Prostate gland (tissue), 2 donors: ENCODE results near the gene SRP54.

Experiments used
- POLR2AphosphoS5 ChIP-seq: sonication (generic); formaldehyde crosslinking; IDR thresholded peaks from one replicate; pipeline ENCODE4 v1.6.1; 2017; ENCODE audit warnings: antibody characterized with exemption
- TF ChIP-seq, protein P1 (sequence below), 4 experiments: fragments of 200-600 bp in 2 of 4; fragments of 450-650 bp in 2 of 4; sonication (generic) in 2 of 4; IDR thresholded peaks; 1 replicate in 3 of 4; 2 replicates in 1 of 4; pipeline ENCODE4 v1.5.1; 2016 to 2019; ENCODE audit warnings: antibody characterized with exemption in 4 of 4, mild to moderate bottlenecking in 2 of 4, moderate library complexity in 2 of 4

DNA sequence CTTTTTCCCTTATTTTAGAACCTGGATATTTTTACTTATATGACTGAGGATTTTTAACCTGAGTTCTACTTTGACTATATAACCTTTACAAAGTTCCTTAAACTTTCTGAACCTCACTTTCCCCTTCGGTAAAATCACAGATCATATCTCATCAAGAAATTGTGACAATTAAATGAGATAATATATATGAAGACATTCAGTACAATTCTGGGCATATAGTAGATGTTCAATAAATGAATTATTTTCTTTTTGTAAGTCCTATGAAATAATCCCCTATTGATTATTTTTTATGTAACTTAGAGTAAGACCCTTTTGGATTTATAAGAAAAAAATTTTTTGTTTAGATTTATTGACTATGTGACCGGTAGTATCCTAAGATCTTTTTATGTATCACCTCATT lies 45.6 kb downstream of the SRP54 start:
- TF ChIP-seq, protein P1, sequence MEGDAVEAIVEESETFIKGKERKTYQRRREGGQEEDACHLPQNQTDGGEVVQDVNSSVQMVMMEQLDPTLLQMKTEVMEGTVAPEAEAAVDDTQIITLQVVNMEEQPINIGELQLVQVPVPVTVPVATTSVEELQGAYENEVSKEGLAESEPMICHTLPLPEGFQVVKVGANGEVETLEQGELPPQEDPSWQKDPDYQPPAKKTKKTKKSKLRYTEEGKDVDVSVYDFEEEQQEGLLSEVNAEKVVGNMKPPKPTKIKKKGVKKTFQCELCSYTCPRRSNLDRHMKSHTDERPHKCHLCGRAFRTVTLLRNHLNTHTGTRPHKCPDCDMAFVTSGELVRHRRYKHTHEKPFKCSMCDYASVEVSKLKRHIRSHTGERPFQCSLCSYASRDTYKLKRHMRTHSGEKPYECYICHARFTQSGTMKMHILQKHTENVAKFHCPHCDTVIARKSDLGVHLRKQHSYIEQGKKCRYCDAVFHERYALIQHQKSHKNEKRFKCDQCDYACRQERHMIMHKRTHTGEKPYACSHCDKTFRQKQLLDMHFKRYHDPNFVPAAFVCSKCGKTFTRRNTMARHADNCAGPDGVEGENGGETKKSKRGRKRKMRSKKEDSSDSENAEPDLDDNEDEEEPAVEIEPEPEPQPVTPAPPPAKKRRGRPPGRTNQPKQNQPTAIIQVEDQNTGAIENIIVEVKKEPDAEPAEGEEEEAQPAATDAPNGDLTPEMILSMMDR (IDR thresholded peaks at IDR 0.05), result no peak
- no peak for TF ChIP-seq POLR2AphosphoS5
